ENCODE results near the gene HYAL2. TPM values are rescaled to one million over a fixed set of nuclear protein-coding genes. Genes with fewer than 3 reads are reported as not detected.
"Not testable (repeated sequence)": the region's sequence is repeated elsewhere in the genome, so short reads cannot be mapped to it uniquely, and the experiment has no call there.

HYAL2 gene
- total RNA-seq, 2 experiments from 2014 or later, result 6.5 to 6.8 TPM

DNA sequence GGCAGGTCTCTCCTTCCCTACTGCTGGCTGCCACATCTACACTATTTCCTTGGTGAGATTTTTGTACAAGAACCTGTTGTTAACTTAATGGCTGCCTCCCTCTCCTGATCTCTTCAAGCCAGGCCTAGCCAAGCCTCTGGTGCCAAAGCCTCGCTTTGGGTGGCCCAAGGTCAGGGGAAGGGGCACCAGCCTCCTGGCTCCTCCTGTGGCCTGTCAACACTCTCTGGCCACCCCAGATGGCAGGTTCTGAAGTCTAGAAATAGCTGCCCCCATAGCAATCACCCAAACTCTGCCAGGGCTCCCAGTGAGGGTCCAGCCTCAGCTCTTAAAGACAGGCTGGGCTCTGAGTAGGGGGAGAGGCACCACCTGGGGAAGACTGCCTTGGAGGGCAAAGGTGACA is 35.3 kb downstream of the HYAL2 start:
- Mint-ChIP-seq H3K4me1 (ENCODE audit: low read depth) (peaks cover 10% of the 10 kb centered on the region), H3K27ac (no peak overlapping the region), H3K9me3 (ENCODE audit: insufficient read depth) (no peaks in the 10 kb centered on the region), H3K4me3 (no peak overlapping the region), H3K27me3 (ENCODE audit: low read depth) (no peaks in the 10 kb centered on the region), H3K36me3 (ENCODE audit: low read depth) (peaks cover 11% of the 10 kb centered on the region)
- DNase-seq (no peak), ATAC-seq (no peak)
- POLR2A ChIA-PET, result interaction anchor here (2.3 kb wide), 1 partner anchor 12 kb away, joined by 8 read pairs; the partner anchor contains the start of genes HYAL3 and NAA80
- CTCF ChIA-PET, result interaction anchor here (1.2 to 1.3 kb wide), 2 partner anchors 41 to 93 kb away, joined by 3 read pairs; no protein-coding TSS in a partner anchor

GRCh38 chr3:50286322-50287227 is 36.0 kb downstream of the HYAL2 start:
- ChIA-PET POLR2A (no interaction called here), CTCF (interaction anchor here (1.3 kb wide), 1 partner anchor 40 kb away, joined by 3 read pairs; no protein-coding TSS in a partner anchor)
- peak; percentile 9 for ATAC-seq
- Mint-ChIP-seq H3K9me3 (ENCODE audit: insufficient read depth) (no peaks in the 10 kb centered on the region), H3K4me3 (no peak overlapping the region), H3K27ac (no peak overlapping the region), H3K36me3 (ENCODE audit: low read depth) (peaks cover 11% of the 10 kb centered on the region), H3K27me3 (ENCODE audit: low read depth) (no peaks in the 10 kb centered on the region), H3K4me1 (ENCODE audit: low read depth) (peaks cover 10% of the 10 kb centered on the region)
- DNase-seq, result no peak

- H3K4me3 Mint-ChIP-seq, result not testable (repeated sequence)
Measured at GRCh38 chr3:50284121-50284520, 38.4 kb downstream of the HYAL2 start.

DNA sequence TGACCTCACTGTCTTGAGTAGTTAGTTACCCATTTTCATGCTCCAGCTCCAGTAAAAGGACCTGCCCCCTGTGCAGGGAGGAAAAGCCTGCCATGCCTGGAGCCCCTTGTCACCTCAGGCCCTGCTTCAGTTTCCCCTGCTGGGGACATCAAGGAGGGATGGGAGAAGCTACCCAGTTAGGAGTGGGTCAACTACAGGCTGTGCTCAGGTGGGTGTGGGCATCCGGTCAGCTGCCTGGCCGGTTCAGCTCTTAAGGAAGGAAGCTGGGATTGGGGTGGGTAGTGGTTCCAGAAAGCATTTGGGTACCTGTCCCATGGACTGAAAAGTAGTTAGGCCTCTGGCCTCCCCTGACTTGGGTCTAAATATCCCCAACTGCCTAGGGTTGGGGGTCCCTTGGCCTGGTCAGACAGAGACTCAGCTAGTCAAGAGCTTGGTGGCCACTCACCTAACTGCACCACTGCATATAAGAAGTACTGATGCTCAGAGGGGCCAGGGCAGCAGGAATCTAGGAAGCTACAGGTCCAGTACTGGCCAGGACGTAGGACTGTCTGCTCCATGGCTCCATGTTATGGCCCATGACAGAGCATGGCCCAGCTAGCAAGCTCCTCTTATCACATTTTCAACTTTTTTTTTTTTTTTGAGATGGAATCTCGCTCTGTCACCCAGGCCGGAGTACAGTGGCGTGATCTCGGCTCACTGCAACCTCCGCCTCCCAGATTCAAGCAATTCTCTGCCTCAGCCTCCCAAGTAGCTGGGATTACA is 43.1 kb downstream of the HYAL2 start:
- Mint-ChIP-seq H3K36me3 (ENCODE audit: low read depth) (no peaks in the 10 kb centered on the region), H3K4me1 (ENCODE audit: low read depth) (peaks cover 16% of the 10 kb centered on the region), H3K4me3 (no peak overlapping the region), H3K27ac (no peak overlapping the region), H3K27me3 (ENCODE audit: low read depth) (peaks cover 33% of the 10 kb centered on the region), H3K9me3 (ENCODE audit: insufficient read depth) (no peaks in the 10 kb centered on the region)
- ChIA-PET POLR2A (interaction anchor here (0.6 to 0.7 kb wide), 2 partner anchors 10 to 18 kb away, joined by 3 to 4 read pairs; no protein-coding TSS in a partner anchor), CTCF (interaction anchor here (1.0 to 3.7 kb wide), 4 partner anchors 33 to 85 kb away, joined by 3 to 15 read pairs (median 9); no protein-coding TSS in a partner anchor)
- no peak for DNase-seq
- no peak for ATAC-seq

More at GRCh38 chr3:50284121-50284520, 38.4 kb downstream of the HYAL2 start:
- H3K4me1 Mint-ChIP-seq (ENCODE audit: low read depth); H3K27ac Mint-ChIP-seq; H3K9me3 Mint-ChIP-seq (ENCODE audit: insufficient read depth); ATAC-seq; POLR2A ChIA-PET; DNase-seq; H3K27me3 Mint-ChIP-seq (ENCODE audit: low read depth); H3K36me3 Mint-ChIP-seq (ENCODE audit: low read depth): not testable (repeated sequence)
- CTCF ChIA-PET, result interaction anchor here (1.0 to 2.0 kb wide), 2 partner anchors 37 to 38 kb away, joined by 3 to 6 read pairs; no protein-coding TSS in a partner anchor

GRCh38 chr3:50278880-50279224 is 43.7 kb downstream of the HYAL2 start, which contains the start of gene LSMEM2:
LSMEM2 (plus strand) TSS chr3:50279087; CDS start chr3:50279114, 27 bp downstream.
- DNase-seq (no peak), ATAC-seq (no peak)
- Mint-ChIP-seq H3K4me3 (no peak within 1 kb of the TSS), H3K9me3 (ENCODE audit: insufficient read depth) (no peaks in the 10 kb centered on the region), H3K4me1 (ENCODE audit: low read depth) (peaks cover 20% of the 10 kb centered on the region), H3K36me3 (ENCODE audit: low read depth) (no peaks in the 10 kb centered on the region), H3K27me3 (ENCODE audit: low read depth) (peaks cover 38% of the 10 kb centered on the region), H3K27ac (no peak within 1 kb of the TSS)
- ChIA-PET CTCF (interaction anchor here (1.0 to 3.7 kb wide), 4 partner anchors 32 to 84 kb away, joined by 3 to 15 read pairs (median 9); no protein-coding TSS in a partner anchor), POLR2A (interaction anchor here (0.7 to 1.2 kb wide), 2 partner anchors 10 to 83 kb away, joined by 3 read pairs; no protein-coding TSS in a partner anchor)

- H3K4me3 Mint-ChIP-seq, result no peak overlapping the region
- H3K36me3 Mint-ChIP-seq (ENCODE audit: low read depth), result no peaks in the 10 kb centered on the region
- ATAC-seq, result no peak
- H3K27me3 Mint-ChIP-seq (ENCODE audit: low read depth), result peaks cover 39% of the 10 kb centered on the region
- H3K27ac Mint-ChIP-seq, result no peak overlapping the region
- peaks cover 22% of the 10 kb centered on the region for H3K4me1 Mint-ChIP-seq (ENCODE audit: low read depth)
- ChIA-PET POLR2A (interaction anchor here (1.2 kb wide), 1 partner anchor 82 kb away, joined by 3 read pairs; no protein-coding TSS in a partner anchor), CTCF (interaction anchor here (1.0 to 3.7 kb wide), 4 partner anchors 32 to 53 kb away, joined by 3 to 15 read pairs (median 12); no protein-coding TSS in a partner anchor)
- DNase-seq, result no peak
- H3K9me3 Mint-ChIP-seq (ENCODE audit: insufficient read depth), result no peaks in the 10 kb centered on the region
Measured at GRCh38 chr3:50278123-50278879, 44.2 kb downstream of the HYAL2 start.

GRCh38 chr3:50276762-50277101 is 45.8 kb downstream of the HYAL2 start:
- CTCF ChIA-PET, result interaction anchor here (0.8 to 3.8 kb wide), 5 partner anchors 17 to 52 kb away, joined by 3 to 17 read pairs (median 9); partner anchors contain the start of gene TUSC2
- Mint-ChIP-seq H3K27me3 (ENCODE audit: low read depth) (peaks cover 43% of the 10 kb centered on the region), H3K4me1 (ENCODE audit: low read depth) (peaks cover 30% of the 10 kb centered on the region), H3K4me3 (no peak overlapping the region), H3K9me3 (ENCODE audit: insufficient read depth) (no peaks in the 10 kb centered on the region), H3K27ac (no peak overlapping the region), H3K36me3 (ENCODE audit: low read depth) (no peaks in the 10 kb centered on the region)
- ATAC-seq (no peak), DNase-seq (no peak)
- POLR2A ChIA-PET, result interaction anchor here (1.1 kb wide), 1 partner anchor 30 kb away, joined by 5 read pairs; no protein-coding TSS in a partner anchor

- no peak overlapping the region for H3K27ac Mint-ChIP-seq
- H3K36me3 Mint-ChIP-seq (ENCODE audit: low read depth), result no peaks in the 10 kb centered on the region
- no peak for ATAC-seq
- H3K4me3 Mint-ChIP-seq, result no peak overlapping the region
- H3K27me3 Mint-ChIP-seq (ENCODE audit: low read depth), result peaks cover 43% of the 10 kb centered on the region
- POLR2A ChIA-PET, result no interaction called here
- DNase-seq, result peak; percentile 55
- CTCF ChIA-PET, result interaction anchor here (0.8 to 3.8 kb wide), 5 partner anchors 16 to 52 kb away, joined by 3 to 17 read pairs (median 3); partner anchors contain the start of gene TUSC2
- H3K4me1 Mint-ChIP-seq (ENCODE audit: low read depth), result peaks cover 34% of the 10 kb centered on the region
- no peaks in the 10 kb centered on the region for H3K9me3 Mint-ChIP-seq (ENCODE audit: insufficient read depth)
Measured at GRCh38 chr3:50275996-50276761, 46.4 kb downstream of the HYAL2 start.

GRCh38 chr3:50275141-50275995 is 47.2 kb downstream of the HYAL2 start:
- no peaks in the 10 kb centered on the region for H3K9me3 Mint-ChIP-seq (ENCODE audit: insufficient read depth)
- H3K4me3 Mint-ChIP-seq, result no peak overlapping the region
- ChIA-PET CTCF (interaction anchor here (0.6 to 3.8 kb wide), 16 partner anchors 17 to 85 kb away, joined by 3 to 17 read pairs (median 4); partner anchors contain the start of genes GNAI2 and IFRD2), POLR2A (interaction anchor here (1.1 kb wide), 1 partner anchor 23 kb away, joined by 3 read pairs; no protein-coding TSS in a partner anchor)
- DNase-seq (no peak), ATAC-seq (no peak)
- H3K36me3 Mint-ChIP-seq (ENCODE audit: low read depth), result no peaks in the 10 kb centered on the region
- peaks cover 34% of the 10 kb centered on the region for H3K4me1 Mint-ChIP-seq (ENCODE audit: low read depth)
- H3K27me3 Mint-ChIP-seq (ENCODE audit: low read depth), result peaks cover 43% of the 10 kb centered on the region
- no peak overlapping the region for H3K27ac Mint-ChIP-seq
